DOHH2 (cell line): ENCODE data around the gene PDE2A.
"Not testable (repeated sequence)": the region's sequence is repeated elsewhere in the genome, so short reads cannot be mapped to it uniquely, and the experiment has no call there.

Experiments
- CTCF ChIP-seq: fragments of 200-600 bp; sonication (generic); IDR thresholded peaks from one replicate; pipeline ENCODE4 v1.5.1; 2014; ENCODE audit warnings: antibody characterized with exemption, mild to moderate bottlenecking, low read depth, low read length; ENCODE audit not compliant: poor library complexity, severe bottlenecking
- EZH2phosphoT487 ChIP-seq: fragments of 200-600 bp; sonication (generic); IDR thresholded peaks from 2 replicates; pipeline ENCODE4 v1.6.1; 2017; ENCODE audit warnings: borderline replicate concordance, mild to moderate bottlenecking, antibody characterized with exemption, low read length, moderate library complexity, mixed read lengths

- TF ChIP-seq CTCF, EZH2phosphoT487: not testable (repeated sequence)
Observed at GRCh38 chr11:72555014-72555522, 119.2 kb downstream of the PDE2A start.
